Choroid plexus epithelial cell (primary cell): ENCODE data around the gene NAB2.
"Not testable (repeated sequence)": the region's sequence is repeated elsewhere in the genome, so short reads cannot be mapped to it uniquely, and the experiment has no call there.

Source experiments
- DNase-seq: peaks from one replicate; pipeline ENCODE4 v3.0.0-alpha.2; 2010; ENCODE audit warnings: low read depth
- H3K4me3 ChIP-seq: 2 replicates; pipeline ENCODE4 v1.5.1; 2011; ENCODE audit warnings: low read depth, mild to moderate bottlenecking, control low read depth, low read length, moderate library complexity
- CTCF ChIP-seq: conservative IDR thresholded peaks from 2 replicates; pipeline ENCODE4 v1.5.1; 2011; ENCODE audit warnings: low read depth, mild to moderate bottlenecking, control low read depth, inconsistent platforms, low read length, moderate library complexity

NAB2 gene

GRCh38 chr12:57118711-57119271, 29.9 kb downstream of the NAB2 start:
- no peak overlapping the region for H3K4me3 ChIP-seq

DNA sequence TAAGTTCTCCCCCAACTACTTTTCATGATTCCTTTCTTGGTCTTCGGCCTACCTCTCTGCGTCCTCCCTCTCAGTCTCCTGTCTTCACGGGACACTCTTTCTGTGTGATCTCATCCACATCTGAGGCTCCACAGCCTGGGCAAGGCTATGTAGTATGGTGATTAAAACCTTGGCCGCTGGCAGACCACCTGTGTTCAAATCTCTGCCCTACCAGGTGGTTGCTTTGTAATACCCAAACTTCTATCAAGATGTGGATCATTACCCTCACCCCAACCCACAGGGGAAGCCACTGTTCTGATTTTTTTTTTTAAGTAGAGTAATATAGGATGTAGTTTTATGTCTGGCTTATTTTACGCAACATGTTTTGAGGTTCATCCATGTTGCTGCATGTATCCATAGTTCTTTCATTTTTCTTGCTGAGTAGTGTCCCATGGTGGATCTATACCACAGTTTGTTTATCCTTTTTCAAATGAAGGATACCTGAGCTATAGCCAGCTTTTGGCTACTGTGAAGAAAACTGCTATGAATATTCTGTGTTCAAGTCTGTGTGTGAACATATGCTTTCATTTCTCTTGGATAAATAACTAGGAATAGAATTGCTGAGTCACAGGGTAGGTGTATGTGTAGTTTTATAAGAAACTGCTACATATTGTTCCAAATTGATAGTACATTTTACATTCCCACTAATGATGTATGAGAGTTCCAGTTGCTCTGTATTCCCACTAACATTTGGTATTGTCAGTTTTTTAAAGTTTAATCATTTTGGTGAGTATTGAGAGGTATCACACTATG, 30.6 kb downstream of the NAB2 start:
- H3K4me3 ChIP-seq: no peak overlapping the region
- TF ChIP-seq CTCF: no peak
- no peak for DNase-seq

More at GRCh38 chr12:57118711-57119271, 29.9 kb downstream of the NAB2 start:
- DNase-seq: no peak
- no peak for TF ChIP-seq CTCF

DNA sequence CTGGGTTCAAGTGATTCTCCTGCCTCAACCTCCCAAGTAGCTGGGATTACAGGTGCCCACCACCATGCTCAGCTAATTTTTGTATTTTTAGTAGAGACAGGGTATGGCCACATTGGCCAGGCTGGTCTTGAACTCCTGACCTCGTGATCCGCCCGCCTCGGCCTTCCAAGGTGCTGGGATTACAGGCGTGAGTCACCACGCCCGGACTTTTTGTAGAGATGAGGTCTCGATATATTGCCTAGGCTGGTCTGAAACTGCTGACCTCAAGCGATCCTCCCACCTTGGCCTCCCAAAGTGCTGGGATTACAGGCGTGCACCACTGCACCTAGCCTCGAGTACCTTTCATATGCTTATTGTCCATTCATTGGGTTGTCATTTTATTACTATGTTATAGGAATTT, 31.8 kb downstream of the NAB2 start:
- not testable (repeated sequence) for DNase-seq, H3K4me3 ChIP-seq

DNA sequence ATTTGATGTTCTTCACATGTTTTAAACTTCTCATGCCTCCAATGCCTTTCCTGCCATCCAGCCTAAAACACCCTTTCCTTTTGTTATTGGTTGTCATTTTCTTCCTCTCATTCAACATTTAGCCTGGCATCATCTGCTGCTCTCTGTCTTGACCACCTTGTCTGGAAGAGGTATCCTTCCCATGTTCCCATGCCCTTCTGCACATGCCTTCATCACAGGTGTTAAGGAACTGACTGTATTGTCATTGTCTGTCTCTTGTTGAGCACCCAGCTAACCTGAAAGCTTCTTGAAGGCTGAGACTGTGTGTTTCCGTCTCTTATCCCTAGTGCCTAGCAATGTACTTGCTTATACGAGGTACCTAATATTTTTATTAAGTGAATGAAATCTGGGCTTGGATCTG, 34.9 kb downstream of the NAB2 start:
- no peak for DNase-seq
- no peak overlapping the region for H3K4me3 ChIP-seq
- no peak for TF ChIP-seq CTCF

DNA sequence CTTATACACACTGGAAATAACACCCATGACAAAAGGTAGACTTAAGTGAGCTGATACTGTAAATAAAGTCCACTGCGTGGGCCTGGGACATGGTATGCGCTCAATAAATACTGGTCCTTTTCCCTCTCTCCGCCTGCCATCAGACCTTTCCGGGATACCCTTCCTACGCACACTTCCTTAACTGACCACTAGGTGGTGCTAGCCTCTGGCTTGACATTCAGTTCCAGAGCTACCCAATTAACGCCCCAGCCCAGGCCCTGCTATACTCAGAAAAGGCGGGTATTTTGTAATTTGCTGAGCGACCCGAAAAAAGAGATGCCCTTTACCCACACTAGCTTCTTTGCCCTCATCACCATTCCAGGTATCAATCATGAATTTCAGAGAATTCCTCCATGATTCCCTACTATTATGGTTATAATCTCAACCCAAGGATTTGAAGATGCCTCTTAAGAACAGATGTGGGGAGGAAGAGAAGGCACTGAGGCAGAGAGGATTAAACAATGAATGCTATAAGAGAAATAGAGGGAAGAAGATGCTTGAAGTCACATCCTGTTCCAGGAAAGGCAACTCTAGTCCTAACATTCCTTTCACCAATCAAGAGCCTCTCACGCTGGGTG, 35.5 kb downstream of the NAB2 start:
- peak; percentile 81 for DNase-seq

DNA sequence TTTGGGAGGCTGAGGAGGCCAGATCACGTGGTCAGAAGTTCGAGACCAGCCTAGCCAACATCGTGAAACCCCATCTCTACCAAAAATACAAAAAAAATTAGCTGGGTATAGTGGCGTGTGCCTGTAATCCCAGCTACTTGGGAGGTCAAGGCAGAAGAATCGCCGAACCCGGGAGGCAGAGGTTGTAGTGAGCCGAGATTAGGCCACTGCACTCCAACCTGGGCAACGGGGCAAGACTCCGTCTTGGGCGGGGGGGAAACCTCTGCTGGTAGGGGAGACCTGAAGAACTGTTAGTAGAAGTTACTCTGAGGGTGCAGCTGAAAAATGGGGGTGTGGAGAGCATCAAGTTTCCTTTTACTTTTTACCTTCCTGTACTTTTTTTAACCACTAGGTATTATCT, 37.1 kb downstream of the NAB2 start:
- TF ChIP-seq CTCF: no peak
- H3K4me3 ChIP-seq: no peak overlapping the region
- no peak for DNase-seq

More for the DNA sequence above, 35.5 kb downstream of the NAB2 start:
- TF ChIP-seq CTCF: peak; percentile 90
- H3K4me3 ChIP-seq: no peak overlapping the region

DNA sequence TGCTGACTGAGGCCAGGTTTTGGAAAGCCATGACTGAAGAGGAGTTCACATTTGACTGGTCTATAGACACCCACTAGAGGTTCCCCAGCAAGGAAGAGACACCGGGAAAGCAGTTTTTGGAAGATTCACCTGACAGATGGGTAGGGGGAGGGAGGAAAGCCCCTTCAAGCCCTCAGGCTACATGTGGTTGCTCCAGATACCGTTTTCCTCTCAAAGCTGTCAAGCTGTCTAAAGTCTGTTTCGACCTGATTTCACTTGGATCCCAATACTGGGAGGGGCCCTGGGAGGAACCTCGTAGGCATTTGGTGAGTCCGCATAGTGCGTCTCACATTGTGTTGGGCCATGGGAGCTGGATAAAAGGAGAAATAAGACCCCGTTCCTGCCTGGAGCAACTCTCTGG, 37.6 kb downstream of the NAB2 start:
- H3K4me3 ChIP-seq: no peak overlapping the region
- no peak for TF ChIP-seq CTCF
- no peak for DNase-seq
